Effector memory CD8-positive, alpha-beta T cell (primary cell): ENCODE measurements around the gene RSRP1.
"Not testable (repeated sequence)": the region's sequence is repeated elsewhere in the genome, so short reads cannot be mapped to it uniquely, and the experiment has no call there.

Source experiments
- ATAC-seq: fragments of 150-1000 bp; cut with Tn5 transposase; replicated peaks from 2 replicates; pipeline ENCODE4 v1.10.0; 2021; ENCODE audit warnings: mild to moderate bottlenecking, moderate library complexity
- DNase-seq, 3 experiments: peaks; one replicate each; pipeline ENCODE4 v3.0.0; 2021
- H3K27ac Mint-ChIP-seq, 2 donors: one replicate each; pipeline ENCODE4 v1.8.0; 2022; ENCODE audit warnings: mild to moderate bottlenecking in 2 of 2, mixed read lengths in 2 of 2, moderate library complexity in 2 of 2
- H3K27me3 Mint-ChIP-seq, 2 donors: one replicate each; pipeline ENCODE4 v1.8.0; 2022; ENCODE audit warnings: mixed read lengths in 2 of 2
- H3K36me3 Mint-ChIP-seq: one replicate; pipeline ENCODE4 v1.8.0; 2022; ENCODE audit warnings: mild to moderate bottlenecking, moderate library complexity, mixed read lengths; ENCODE audit not compliant: insufficient read depth
- H3K4me1 Mint-ChIP-seq, 2 donors: one replicate each; pipeline ENCODE4 v1.8.0; 2022; ENCODE audit warnings: low read depth in 2 of 2, mixed read lengths in 2 of 2
- H3K4me3 Mint-ChIP-seq, 2 donors: one replicate each; pipeline ENCODE4 v1.8.0; 2022; ENCODE audit warnings: mild to moderate bottlenecking in 2 of 2, mixed read lengths in 2 of 2, moderate library complexity in 2 of 2
- H3K9me3 Mint-ChIP-seq, 2 donors: one replicate each; pipeline ENCODE4 v1.8.0; 2022; ENCODE audit warnings: mixed read lengths in 2 of 2
- total RNA-seq, 9 experiments: gene quantifications; one replicate each; lab custom pipeline; 2026; lab: John Stamatoyannopoulos, UW

RSRP1 gene, protein sequence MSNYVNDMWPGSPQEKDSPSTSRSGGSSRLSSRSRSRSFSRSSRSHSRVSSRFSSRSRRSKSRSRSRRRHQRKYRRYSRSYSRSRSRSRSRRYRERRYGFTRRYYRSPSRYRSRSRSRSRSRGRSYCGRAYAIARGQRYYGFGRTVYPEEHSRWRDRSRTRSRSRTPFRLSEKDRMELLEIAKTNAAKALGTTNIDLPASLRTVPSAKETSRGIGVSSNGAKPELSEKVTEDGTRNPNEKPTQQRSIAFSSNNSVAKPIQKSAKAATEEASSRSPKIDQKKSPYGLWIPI
- total RNA-seq, result 92.0 to 502 (median 289) reads per million in 9 experiments

DNA sequence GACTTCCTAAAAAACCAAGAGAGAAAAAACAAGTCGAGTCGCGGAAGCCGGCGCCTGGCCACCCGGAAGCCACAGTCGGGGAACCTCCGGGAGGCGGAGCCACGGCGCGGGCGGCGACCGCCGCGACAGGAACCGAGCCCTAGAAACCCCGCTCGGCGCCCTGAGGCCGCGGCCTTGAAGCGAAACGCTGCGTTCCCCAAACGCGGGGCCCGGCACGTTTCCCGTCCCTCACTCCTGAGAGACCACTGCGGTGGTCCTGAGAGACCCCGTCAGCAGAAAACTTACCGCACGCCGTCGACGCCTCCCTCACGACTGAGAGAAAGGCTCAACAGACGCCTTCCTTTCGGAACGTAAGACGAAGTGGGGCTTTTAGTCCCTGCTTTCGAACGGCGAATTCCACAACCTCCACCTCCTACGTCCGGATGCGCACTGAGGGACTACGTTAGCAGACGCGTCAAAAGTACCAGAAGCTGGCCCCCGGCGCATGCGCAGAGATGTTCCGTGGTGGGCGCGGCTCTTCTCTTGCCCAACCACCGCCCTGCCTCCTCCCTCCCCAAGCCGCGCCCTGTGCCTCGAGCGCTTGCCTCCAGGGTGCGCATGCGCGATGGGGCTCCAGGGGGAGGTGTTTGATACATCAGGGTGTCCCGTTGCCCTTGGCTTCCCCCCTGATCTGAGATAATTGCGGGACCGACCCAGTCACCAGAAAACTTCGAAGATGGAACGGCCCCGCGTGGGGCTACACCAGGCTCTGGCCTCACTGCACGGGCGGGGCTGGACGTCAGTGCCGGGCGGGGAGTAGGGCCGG is at the start of gene RSRP1:
Gene RSRP1, minus strand, starts transcription at position 431 of the 805 bp plus-strand sequence. CDS start 491 bp downstream, outside the sequence.
- Mint-ChIP-seq H3K9me3 (no peaks in the 10 kb centered on the region), H3K36me3 (peaks cover 68% of the 10 kb centered on the region), H3K4me1 (peaks cover 41 to 43% of the 10 kb centered on the region in 2 donors), H3K4me3 (peak within 1 kb of the TSS; percentile 96 to 98), H3K27ac (peak within 1 kb of the TSS; percentile 99 to 100), H3K27me3 (no peaks in the 10 kb centered on the region)
- peak; percentile 76 for ATAC-seq
- peak; percentile 99 for DNase-seq

DNA sequence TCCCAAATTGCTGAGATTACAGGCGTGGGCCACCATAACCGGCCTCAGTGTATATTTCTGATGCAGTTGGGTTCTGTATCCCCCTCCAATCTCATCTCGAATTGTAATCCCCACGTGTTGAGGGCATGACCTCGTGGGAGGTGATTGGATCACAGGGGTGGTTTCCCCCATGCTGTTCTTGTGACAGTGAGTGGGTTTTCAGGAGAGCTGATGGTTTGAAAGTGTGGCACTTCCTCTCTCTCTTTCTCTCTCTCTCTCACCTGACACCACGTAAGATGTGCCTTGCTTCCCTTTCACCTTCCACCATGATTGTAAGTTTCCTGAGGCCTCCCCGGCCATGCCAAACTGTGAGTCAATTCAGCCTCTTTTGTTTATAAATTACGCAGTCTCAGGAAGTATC is 49.2 kb upstream of the RSRP1 start:
- not testable (repeated sequence) for H3K27me3 Mint-ChIP-seq, H3K4me3 Mint-ChIP-seq, DNase-seq, H3K9me3 Mint-ChIP-seq, H3K4me1 Mint-ChIP-seq, H3K36me3 Mint-ChIP-seq
- H3K27ac Mint-ChIP-seq, result peak overlapping the region in 1 of 2 donors; percentile 76
- ATAC-seq, result peak; percentile 36

DNA sequence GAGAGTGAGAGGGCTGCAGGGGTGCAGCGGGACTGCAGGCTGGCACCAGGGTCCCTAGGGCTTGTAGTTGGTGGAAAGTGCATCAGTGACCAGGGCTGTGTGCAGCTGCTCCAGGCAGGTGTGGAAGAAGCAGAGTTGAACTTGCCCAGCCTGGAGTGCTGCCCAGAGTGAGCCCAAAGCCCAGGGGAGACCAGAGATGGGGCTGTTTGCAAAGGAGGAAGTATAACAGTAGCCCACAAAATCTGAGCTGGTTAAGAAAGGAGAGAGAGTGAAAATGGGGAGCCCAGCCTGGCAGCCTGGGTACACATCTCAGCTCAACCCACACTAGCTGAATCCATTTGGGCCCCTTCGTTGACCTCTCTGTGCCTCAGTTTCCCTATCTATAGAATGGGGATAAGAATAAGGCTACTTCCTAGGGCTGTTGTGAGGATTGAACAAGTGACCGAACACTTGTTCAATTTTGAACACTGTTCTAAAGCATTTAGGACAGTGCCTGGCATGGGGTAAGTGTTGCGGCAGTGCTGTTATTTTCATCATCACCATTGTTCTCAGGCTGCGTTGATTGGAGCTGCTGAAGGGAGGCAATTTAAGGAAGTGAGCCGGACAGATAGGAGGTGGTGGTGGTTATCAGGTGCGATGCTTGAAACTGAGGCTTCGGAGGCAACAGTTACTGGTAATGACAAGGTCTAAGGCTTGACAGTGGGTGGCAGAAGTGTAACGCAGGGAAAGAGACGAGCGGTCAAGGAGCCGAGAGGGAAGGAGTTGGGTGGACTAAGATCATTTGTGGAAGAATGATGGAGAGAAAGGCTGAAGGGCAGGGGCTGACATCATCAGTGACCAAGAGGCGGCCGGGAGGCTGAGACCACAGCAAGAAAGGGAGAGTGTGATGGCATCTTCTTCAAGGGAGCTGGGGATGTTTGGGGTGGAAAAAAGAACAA is 47.9 kb upstream of the RSRP1 start:
- ATAC-seq, DNase-seq, H3K4me1 Mint-ChIP-seq, H3K4me3 Mint-ChIP-seq, H3K27me3 Mint-ChIP-seq, H3K27ac Mint-ChIP-seq, H3K9me3 Mint-ChIP-seq, H3K36me3 Mint-ChIP-seq: not testable (repeated sequence)

DNA sequence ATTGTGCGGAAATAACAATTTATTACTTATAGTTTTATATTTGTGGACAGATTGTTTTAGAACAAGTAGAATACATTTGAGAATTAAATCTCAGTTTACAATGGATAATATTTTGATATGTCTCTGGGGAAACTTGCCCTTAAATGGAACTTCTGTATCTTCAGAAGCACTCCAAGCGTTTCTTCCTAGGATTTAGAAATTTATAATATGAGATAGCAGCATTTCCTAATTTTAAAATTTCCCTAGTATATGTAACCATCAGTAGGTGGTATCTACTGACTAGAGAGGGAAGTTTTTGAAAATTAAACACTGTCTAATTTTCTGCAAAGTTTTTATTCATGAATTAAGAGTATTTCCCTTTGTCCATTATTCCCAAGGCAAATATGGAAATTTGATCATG is 46.2 kb upstream of the RSRP1 start:
- H3K4me1 Mint-ChIP-seq, H3K27me3 Mint-ChIP-seq, H3K36me3 Mint-ChIP-seq: not testable (repeated sequence)

DNA sequence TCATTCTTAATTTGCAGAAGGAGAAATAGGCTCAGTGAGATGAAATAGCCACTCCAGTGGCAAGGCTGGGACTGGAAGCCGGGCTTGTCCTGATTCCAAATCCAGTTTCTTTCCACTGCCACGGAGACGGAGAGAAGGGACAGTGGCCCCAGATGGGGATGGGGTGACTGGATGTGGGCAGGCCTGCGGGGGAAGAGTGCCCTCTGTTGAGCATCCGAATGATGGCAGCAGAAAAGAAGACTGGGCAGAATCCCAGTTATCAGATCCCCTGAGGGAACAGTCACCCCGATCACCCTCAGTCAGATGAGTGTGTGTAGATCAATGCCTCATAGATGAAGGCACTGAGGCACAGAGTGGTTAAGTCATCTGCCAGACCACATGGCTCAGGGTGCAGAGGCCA is 42.8 kb upstream of the RSRP1 start:
- not testable (repeated sequence) for H3K27me3 Mint-ChIP-seq, H3K4me1 Mint-ChIP-seq, H3K36me3 Mint-ChIP-seq, DNase-seq, H3K27ac Mint-ChIP-seq, H3K9me3 Mint-ChIP-seq, H3K4me3 Mint-ChIP-seq
- peak; percentile 68 for ATAC-seq

More for the DNA sequence above, 46.2 kb upstream of the RSRP1 start:
- not testable (repeated sequence) for DNase-seq, ATAC-seq, H3K27ac Mint-ChIP-seq, H3K9me3 Mint-ChIP-seq, H3K4me3 Mint-ChIP-seq

DNA sequence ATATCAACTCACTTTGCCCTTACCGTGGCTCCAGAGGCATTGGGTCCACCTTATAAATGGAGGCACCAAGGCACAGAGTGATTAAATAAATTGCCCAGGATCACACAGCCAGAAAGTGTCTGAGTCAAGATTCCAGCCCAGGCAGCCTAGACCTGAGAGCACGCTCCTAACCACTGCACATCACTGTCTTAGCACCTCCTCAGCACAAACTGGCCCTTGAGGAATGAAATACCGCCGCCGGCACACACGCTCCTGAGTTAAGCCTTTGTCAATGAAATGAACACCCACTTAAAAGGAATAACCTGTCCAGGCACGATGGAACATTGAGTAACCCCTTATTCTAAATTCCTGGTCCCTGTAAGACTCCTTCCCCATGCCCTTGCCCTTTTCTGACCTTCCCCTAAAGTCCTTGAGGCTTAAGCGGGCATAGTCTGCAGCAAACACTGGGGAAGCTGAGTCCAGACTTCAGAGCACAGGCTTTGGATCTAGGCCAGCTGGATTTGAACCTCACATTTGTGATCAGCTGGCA is 41.4 kb upstream of the RSRP1 start:
- not testable (repeated sequence) for H3K4me1 Mint-ChIP-seq, DNase-seq, H3K36me3 Mint-ChIP-seq

DNA sequence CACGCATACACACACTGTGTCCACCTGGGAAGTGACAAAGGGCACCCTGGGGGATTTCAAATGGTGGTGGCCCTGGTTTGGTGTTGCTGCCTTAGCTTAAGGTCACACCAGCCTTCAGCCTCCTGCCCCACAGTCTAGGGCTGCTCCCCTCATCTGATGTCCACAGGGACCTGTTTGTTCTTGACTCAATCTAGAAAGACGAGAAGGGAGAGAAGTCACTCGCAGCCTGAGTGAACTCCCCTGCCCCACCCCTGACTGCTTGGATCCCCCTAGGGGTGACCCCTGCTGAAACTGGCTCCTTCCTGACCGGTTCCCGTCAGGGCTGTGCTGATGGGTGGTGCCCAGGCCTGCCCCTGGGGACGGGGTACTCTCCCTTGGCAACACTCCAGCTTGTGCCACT is 39.9 kb upstream of the RSRP1 start:
- not testable (repeated sequence) for H3K27me3 Mint-ChIP-seq, H3K9me3 Mint-ChIP-seq, ATAC-seq, H3K36me3 Mint-ChIP-seq, H3K27ac Mint-ChIP-seq, DNase-seq, H3K4me1 Mint-ChIP-seq, H3K4me3 Mint-ChIP-seq

More for the DNA sequence above, 41.4 kb upstream of the RSRP1 start:
- H3K9me3 Mint-ChIP-seq, ATAC-seq, H3K27ac Mint-ChIP-seq, H3K4me3 Mint-ChIP-seq, H3K27me3 Mint-ChIP-seq: not testable (repeated sequence)

DNA sequence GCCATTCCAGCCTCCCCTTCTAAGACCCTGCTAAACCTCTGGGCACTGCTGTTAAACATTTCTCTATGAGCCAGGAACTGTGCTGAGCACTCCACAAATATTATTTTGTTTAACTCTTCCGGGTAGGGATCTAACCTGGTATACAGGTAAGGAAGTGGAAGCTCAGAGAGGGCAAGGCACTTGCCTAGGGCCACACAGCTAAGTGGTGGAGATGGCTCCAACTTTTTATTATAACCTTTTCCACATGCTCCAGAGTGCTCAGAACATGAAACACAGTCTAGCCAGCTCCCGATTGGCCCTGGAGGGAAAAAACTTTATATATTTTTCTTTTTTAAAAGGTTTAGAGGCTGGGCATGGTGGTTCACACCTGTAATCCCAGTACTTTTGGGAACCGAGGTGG is 38.6 kb upstream of the RSRP1 start:
- not testable (repeated sequence) for H3K27me3 Mint-ChIP-seq

DNA sequence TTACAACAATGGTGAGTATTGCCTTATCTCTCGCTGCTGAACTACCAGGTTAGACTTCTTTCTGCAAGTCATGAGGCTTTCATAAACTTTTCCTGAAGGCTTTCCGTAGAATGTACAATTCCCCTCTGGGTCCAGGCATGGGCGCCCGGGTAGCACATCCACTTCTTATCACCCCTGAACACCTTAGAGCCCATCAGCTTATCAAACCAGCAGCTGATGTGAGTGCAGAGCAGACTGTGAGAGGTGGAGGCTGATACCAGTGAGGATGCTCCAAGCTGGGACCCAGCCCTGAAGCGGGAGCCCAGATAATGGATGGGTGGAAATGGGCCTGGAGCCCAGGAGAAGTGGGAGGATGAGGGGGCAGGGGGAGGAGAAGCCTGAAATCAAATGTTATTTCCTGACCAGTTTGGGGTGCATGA is 32.4 kb upstream of the RSRP1 start:
- not testable (repeated sequence) for H3K36me3 Mint-ChIP-seq, H3K4me1 Mint-ChIP-seq, DNase-seq, ATAC-seq, H3K9me3 Mint-ChIP-seq, H3K27me3 Mint-ChIP-seq, H3K4me3 Mint-ChIP-seq, H3K27ac Mint-ChIP-seq

More for the DNA sequence above, 38.6 kb upstream of the RSRP1 start:
- not testable (repeated sequence) for H3K9me3 Mint-ChIP-seq, H3K4me1 Mint-ChIP-seq, H3K36me3 Mint-ChIP-seq, DNase-seq, H3K4me3 Mint-ChIP-seq, ATAC-seq
- H3K27ac Mint-ChIP-seq, result peak overlapping the region in 1 of 2 donors; percentile 38

DNA sequence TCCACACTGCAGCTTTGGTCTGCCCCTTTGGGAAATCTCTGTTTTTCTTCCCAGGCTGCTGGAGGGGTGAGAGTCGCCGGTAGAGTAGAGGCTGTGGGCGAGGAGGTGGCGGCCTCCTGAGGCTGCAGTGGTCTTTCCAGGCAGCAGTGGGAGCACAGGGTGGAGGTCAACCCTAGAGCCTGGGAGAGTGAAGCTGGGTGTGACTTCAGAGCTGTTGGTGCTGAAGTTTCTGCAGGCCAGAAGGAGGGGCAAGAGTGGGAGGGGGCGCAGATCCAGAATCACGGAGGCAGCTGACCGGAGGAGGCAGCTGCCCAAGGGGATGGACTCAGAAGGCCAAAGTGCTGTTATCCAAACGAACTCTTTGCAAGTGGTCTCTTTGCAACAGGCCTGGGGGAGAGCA is 31.5 kb upstream of the RSRP1 start:
- H3K27me3 Mint-ChIP-seq, result not testable (repeated sequence)

DNA sequence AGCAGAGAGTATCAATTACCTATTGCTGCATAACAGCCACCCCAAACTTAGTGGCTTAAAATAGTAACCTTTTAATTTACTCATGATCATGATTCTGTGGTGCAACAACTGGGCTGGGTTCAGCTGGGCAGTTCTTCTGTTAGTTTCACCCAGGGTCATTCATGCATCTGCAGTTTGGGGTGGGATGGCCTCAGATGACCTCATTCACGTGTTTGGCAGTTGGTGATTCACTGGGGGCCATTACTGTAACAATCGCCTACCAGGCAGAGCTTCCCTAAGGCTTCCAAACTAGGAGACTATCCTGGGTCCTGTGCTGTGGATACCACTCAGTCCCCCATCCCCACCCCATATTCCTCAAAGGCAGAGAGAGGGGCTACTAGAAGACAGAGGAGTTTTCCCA is 31.1 kb upstream of the RSRP1 start:
- not testable (repeated sequence) for H3K36me3 Mint-ChIP-seq, H3K4me3 Mint-ChIP-seq, H3K27me3 Mint-ChIP-seq, H3K9me3 Mint-ChIP-seq, H3K27ac Mint-ChIP-seq, DNase-seq, ATAC-seq, H3K4me1 Mint-ChIP-seq

More for the DNA sequence above, 31.5 kb upstream of the RSRP1 start:
- ATAC-seq, H3K4me3 Mint-ChIP-seq, H3K4me1 Mint-ChIP-seq, H3K36me3 Mint-ChIP-seq, H3K9me3 Mint-ChIP-seq, DNase-seq, H3K27ac Mint-ChIP-seq: not testable (repeated sequence)

DNA sequence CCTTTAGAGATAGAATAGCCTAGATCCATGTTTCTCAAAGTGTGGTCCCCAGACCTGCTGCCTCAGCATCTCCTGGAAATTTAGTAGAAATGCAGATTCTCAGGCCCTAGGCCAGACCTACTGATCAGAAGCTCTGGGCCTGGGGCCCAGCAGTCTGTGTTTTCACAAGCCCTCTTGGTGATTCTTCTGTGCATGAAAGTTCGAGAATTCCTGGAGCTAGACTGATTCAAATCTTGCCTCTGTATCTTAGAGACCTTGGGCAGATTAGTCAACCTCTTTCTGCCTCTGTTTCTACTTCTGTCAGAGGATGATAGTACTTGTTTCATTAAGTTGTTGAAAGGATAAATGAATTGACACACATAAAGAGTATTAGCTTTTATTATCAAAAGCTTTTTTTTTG is 30.0 kb upstream of the RSRP1 start:
- not testable (repeated sequence) for H3K27ac Mint-ChIP-seq, DNase-seq, H3K4me3 Mint-ChIP-seq, ATAC-seq, H3K36me3 Mint-ChIP-seq, H3K9me3 Mint-ChIP-seq, H3K27me3 Mint-ChIP-seq, H3K4me1 Mint-ChIP-seq

DNA sequence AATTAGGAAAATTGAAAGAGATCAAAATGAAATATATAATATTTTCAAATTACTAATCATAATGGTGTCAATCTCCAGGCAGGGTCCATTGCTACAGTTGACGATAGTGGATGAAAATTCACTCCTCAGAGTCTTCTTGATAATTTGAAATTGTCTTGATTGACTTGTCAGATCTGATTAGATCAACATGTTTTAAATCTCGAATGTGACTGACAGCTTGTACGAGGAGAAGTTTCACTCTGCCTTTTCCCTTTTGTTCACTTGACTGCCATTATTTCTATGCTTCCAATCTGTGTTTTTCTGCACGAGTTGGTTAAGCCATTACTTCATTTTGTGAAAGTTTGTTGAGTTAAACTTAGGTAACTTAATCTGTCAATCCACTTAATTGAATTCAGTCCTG is 28.4 kb upstream of the RSRP1 start:
- not testable (repeated sequence) for H3K27me3 Mint-ChIP-seq, H3K27ac Mint-ChIP-seq, H3K4me3 Mint-ChIP-seq, DNase-seq, H3K4me1 Mint-ChIP-seq, H3K9me3 Mint-ChIP-seq, ATAC-seq, H3K36me3 Mint-ChIP-seq
